Activated CD4-positive, alpha-beta T cell treated with anti-CD3 and anti-CD28 coated beads, Interleukin-2, amount 50 U/mL, for 1 hour (primary cell): ENCODE measurements around the gene ITGB8.
"Not testable (repeated sequence)": the region's sequence is repeated elsewhere in the genome, so short reads cannot be mapped to it uniquely, and the experiment has no call there.

Experiments used
- DNase-seq: peaks from one replicate; pipeline ENCODE4 v3.0.0-alpha.2; 2020

Gene ITGB8

DNA sequence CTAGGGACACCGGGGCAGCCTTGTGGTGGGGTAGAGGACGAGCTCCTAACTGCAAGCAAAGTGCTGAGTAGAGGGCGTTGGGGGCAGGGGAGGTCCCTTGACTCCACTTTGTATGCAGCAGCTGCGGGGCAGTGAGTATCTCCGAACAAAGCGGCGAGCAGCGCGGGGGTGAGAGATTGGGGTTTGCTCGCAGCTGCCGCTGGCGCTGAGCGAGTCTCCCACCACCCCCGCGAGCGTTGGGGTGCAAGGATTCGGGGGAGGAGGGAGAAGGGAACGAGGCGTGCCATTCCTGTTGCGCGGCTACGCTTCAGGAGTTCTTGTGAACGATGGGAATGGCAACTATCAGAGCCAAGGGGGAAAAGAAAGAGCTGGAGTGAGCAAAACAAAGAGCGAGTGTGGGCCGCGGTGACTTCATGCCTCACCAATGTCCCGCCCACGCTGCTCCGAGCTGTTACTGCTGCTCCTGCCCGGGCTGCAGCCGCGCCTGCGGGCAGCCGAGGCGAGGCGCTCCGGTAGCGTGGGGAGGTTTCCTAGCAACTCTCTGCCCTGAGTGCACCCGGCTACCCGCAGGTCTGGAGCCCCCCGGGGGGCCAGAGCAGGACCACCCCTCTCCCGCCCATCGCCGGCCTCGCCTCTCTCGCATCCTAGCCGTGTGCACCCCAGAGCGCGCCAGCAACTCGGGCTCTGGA lies at the start of gene ITGB8:
Gene ITGB8 (plus strand): TSS at position 662 of the 689 bp plus-strand sequence. CDS start 907 bp downstream, outside the sequence.
- no peak for DNase-seq

DNA sequence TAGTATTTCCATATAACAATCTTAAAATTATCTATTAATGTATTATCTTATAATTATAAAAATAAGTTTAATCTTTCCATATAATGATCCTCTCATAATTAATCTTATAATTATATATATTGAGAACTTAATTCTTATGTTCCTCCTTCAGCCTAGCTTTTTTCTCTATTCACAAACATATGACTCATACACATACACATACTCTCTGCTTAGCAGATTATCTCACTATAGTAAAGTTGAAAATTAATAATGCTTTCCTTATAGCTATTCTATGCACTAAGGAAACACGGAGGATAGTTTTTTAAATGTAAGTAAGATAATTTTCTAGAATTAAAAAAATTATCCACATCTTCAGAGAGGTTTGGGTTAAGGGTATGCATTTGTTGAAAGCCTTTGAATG lies 47.7 kb upstream of the ITGB8 start:
- DNase-seq: no peak

- DNase-seq: no peak
Observed at GRCh38 chr7:20283385-20283784, 47.3 kb upstream of the ITGB8 start.

DNA sequence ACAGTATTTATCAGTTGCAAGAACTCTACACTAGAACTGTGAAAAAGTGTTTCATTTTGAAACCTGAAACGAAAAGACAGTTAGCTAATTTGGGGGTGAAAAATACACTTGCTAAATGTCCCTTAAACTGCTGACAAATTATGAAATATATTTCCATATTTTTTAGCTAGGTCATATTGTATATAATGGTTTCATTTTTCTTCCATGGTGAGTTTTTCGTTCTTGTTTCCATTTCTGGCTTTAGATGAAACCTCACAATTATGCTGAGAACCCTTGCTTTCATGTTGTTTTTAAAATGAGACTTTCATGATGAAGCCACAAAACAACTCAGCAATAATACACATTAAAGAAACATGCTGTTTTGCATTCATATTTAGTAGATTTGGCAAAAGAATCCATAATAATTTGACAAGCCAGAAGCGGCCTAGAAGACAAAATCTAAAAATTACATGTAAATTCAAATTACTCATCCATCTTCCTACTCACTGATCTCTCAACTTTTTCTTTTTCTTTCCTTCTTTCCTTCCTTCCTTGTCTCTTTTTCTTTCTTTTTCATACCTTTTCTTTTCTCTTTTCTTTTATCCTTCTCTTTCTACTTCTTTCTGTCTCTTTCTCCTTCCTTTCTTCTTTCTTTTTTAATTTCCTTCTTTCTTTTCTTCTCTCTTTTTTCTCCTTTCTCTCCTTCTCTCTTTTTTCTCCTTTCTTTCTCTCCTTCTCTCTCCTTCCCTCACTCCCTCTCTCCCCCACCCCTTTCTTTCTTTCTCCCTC lies 46.5 kb upstream of the ITGB8 start:
- DNase-seq: no peak

DNA sequence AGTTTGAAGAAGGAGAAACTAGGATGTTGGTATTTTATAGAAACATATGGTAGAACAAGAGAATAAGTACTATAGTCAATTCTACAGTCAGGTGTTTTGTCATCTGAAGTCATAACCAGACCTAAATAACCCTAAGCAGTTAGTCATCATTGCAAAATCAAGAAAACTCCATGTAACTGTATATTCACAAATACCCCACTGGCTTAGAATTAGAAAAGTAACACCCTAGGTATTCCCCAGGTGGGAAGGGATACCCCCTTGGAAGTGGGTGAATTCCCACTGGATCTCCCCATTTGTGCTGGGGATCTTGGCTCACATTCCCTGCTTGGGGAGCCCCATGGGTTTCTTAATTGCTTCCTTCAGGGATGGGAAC lies 45.9 kb upstream of the ITGB8 start:
- no peak for DNase-seq

GRCh38 chr7:20287317-20287716 lies 43.4 kb upstream of the ITGB8 start:
- DNase-seq: no peak

- DNase-seq: no peak
Observed at GRCh38 chr7:20288036-20288435, 42.7 kb upstream of the ITGB8 start.

DNA sequence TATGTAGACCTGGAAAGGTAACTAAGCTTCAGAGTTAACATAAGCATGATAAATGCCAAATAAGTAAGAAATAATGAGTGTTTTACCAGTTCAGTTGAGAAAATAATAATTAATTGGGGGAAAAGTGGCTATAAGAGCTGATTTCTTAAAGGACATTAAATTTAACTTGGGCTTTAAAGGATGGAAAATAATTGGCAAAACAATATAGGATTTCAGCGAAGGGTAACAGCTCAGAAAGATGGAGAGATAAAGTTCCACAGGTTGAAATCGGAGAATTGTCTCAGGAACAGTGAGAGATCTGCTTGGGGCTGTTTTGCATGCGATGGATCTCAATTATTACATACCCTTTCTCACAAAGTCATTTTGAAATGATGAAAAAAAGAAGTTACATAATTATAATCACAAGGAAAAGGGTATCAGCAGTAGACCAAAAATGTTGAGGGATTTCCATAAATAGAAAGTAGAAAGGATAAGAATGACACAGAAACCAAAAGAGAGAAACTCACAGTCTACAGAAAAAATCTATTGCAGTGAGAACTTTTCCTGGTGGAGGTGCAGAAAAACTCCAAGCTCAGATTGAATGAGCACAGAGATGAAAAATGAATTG lies 40.1 kb upstream of the ITGB8 start:
- no peak for DNase-seq

GRCh38 chr7:20293336-20293735 lies 37.4 kb upstream of the ITGB8 start:
- no peak for DNase-seq

- no peak for DNase-seq
Observed at GRCh38 chr7:20296444-20296843, 34.3 kb upstream of the ITGB8 start.

GRCh38 chr7:20296901-20297300 lies 33.8 kb upstream of the ITGB8 start:
- DNase-seq: no peak

DNA sequence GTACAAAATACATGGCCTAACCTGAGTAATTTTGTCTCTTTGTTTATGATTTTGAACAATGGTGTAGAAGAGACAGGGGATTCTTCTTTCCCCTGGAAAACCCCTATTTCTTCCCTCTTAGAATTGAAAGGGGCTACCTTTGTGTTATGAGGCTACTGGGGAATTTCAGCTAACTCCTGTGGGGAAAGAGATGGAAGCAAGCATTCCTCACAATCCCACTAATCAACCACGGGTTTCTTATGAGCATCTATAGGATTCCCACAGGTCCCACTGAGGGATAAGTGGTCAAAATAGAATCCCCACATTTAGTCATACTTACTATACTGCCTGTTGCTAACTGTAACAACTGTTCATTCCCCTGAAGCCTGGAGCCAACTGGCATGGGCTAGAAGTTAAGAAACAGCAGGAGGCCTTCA lies 32.2 kb upstream of the ITGB8 start:
- no peak for DNase-seq

DNA sequence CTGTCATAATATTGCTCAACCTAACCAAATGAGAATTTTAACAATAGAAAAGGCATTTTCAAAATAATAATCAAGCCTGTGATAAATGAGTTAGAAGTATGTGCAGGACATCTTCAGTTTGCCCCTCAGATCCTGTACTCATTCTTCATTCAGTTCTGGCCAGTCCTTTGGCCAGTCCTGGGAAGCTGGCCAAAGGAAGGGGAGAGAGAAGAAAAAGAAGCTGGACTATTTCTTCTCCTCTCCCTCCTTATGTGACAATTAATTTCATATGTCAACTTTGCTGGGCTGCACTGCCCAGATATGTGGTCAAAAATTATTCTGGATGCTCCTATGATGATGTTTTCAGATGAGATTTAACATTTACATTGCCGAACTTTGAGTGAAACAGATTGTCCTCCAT lies 31.6 kb upstream of the ITGB8 start:
- no peak for DNase-seq

DNA sequence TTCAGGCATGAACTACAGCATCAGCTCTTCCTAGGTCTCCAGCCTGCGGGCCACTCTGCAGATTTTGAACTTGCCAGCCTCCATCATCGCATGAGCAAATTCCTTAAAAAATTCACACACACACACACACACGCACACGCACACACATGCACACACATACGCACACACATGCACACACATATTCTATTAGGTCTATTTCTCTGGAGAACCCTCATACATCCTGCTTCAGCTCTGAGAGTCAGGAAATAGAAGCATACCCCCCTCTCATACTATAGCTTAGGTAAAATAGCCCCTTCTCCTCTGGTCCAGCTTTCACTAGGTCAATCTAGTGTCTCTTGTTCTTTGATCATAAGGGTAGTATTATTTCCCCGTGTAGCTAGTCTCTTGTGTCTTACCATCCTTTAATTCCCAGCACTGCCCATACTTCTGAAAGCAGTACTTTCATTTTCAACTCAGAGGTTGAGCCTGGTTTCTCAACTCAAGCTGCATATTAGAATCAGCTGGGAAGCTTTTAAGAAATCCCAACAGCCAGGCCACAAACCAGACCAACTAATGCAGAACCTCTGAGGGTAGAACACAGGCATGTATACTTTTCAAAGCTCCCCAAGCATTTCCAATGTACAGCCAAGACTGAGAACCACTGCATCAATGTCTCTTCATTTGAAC lies 30.9 kb upstream of the ITGB8 start:
- DNase-seq: no peak

DNA sequence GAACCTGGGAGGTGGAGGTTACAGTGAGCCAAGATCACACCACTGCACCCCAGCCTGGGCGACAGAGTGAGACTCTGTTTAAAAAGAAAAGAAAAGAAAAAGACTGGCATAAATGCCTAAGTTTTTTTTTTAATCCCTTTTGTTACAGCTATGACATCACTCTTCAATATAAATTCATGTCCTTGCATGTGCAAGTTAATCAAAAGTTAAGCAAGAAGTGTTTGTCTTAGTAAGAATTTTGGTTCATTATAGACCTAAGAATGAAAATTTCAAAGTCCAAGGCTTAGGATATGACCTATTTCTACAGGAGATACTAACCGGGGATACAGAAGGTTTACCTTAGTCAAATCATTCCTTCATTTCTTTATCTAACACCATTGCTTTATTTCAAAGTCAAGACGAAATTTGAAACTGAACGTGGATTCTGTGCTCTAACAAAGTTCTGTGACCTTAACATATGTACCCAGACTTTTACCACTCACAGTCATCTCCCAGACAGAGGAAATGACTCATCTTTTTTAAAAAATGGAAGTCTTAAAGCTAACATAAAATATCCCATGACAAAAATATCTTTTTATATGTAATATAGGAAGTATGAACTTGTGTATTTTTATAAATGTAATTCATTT lies 29.3 kb upstream of the ITGB8 start:
- no peak for DNase-seq

DNA sequence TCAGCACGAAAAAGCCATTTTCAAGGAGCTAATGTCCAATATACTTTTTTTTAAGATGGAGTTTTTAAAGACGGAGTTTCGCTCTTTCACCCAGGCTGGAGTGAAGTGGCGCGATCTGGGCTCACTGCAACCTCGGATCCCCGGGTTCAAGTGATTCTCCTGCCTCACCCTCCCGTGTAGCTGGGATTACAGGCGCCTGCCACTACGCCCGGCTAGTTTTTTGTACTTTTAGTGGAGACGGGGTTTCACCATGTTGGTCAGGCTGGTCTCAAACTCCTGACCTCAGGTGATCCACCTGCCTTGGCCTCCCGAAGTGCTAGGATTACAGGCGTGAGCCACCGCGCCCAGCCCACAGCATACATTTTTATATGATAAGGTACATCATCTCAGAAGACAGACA lies 28.4 kb upstream of the ITGB8 start:
- DNase-seq: not testable (repeated sequence)

- no peak for DNase-seq
Observed at GRCh38 chr7:20302891-20303290, 27.8 kb upstream of the ITGB8 start.

- no peak for DNase-seq
Observed at GRCh38 chr7:20304366-20304765, 26.3 kb upstream of the ITGB8 start.

DNA sequence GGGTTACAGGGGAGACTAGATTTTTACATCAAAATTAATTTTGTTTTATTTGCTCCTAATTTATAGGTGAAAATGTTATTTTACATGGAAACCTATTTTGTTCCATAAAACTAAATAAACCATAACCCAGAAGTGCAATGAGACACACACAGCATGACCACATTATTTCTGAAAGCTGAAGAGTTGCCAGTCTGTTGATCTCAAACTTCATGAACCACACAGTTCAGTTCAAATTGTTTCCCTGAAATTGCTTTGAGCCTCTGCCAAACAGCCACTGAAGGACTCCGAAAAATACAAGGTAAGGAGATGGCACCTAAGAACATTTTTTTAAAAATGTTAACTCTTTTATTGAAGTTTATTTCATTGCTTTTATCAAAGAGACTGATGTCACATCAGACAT lies 25.0 kb upstream of the ITGB8 start:
- DNase-seq: no peak

DNA sequence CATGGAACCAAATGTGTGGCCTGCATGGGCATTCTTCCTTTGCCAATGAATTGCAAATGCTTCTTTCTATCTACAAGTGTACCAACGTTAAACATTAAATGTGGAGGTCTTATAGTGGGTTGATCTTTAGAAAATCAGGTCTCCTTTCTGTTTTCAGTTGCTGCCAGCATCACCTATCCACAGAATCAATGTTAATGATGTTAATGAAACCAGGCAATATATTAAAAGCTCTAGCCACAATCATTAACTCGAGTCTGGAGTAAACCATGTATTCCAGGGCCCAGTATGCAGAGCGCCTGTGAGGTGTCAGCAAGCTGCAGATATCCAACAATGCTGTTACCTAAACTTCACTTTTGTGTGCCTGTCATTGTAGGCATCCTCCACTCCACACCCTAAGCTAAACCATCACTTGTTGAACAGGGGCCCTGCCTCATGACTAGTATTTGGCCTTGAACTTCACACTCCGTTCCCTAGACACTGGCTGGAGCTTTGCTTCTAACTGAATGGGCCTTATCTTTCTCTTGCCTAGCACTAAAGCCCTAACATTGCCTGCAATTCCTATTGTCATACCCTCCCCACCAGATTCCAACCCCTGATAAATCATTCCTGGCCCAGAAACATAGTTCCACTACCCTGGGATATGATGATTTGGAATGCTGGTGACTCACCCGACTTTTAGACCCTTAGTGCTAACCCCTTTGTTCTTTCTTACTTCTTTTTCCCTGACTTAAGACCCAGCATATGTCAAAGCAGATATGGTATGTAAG lies 24.3 kb upstream of the ITGB8 start:
- no peak for DNase-seq

- no peak for DNase-seq
Observed at GRCh38 chr7:20307119-20307518, 23.6 kb upstream of the ITGB8 start.

- DNase-seq: no peak
Observed at GRCh38 chr7:20307901-20308300, 22.8 kb upstream of the ITGB8 start.
